HepG2 (cell line): ENCODE measurements around the gene SYTL2. TPM values are rescaled to one million over a fixed set of nuclear protein-coding genes. Genes with fewer than 3 reads are reported as not detected.

ENCODE experiments used
- AFF4 ChIP-seq: sonication (generic); formaldehyde crosslinking; IDR thresholded peaks from 2 replicates; pipeline ENCODE4 v1.4.0; 2020; ENCODE audit warnings: missing genetic modification reagents
- CEBPZ ChIP-seq: IDR thresholded peaks from 2 replicates; pipeline ENCODE4 v1.6.1; 2012; ENCODE audit warnings: low read length, improper control_type of control experiment
- DR1 ChIP-seq: sonication (generic); formaldehyde crosslinking; IDR thresholded peaks from 2 replicates; pipeline ENCODE4 v1.8.0; 2021; ENCODE audit warnings: mild to moderate bottlenecking, missing genetic modification reagents, inconsistent platforms
- ESRRA ChIP-seq: sonication (generic); formaldehyde crosslinking; IDR thresholded peaks from 2 replicates; pipeline ENCODE4 v1.5.1; 2020; ENCODE audit warnings: mild to moderate bottlenecking, low read depth, missing genetic modification reagents
- ETV5 ChIP-seq: IDR thresholded peaks from 2 replicates; pipeline ENCODE4 v1.6.1; 2018; ENCODE audit warnings: missing biosample characterization, missing genetic modification reagents, inconsistent platforms, borderline replicate concordance
- HDAC6 ChIP-seq: fragments of 200-600 bp; sonication (generic); IDR thresholded peaks from 2 replicates; pipeline ENCODE4 v1.7.0; 2017; ENCODE audit warnings: mild to moderate bottlenecking, antibody characterized with exemption, low read length, low read depth
- HIVEP1 ChIP-seq: sonication (generic); formaldehyde crosslinking; IDR thresholded peaks from 2 replicates; pipeline ENCODE4 v1.4.0; 2020; ENCODE audit warnings: mild to moderate bottlenecking, missing genetic modification reagents
- MIXL1 ChIP-seq: IDR thresholded peaks from 2 replicates; pipeline ENCODE4 v1.6.1; 2016
- NR0B2 ChIP-seq: sonication (generic); formaldehyde crosslinking; IDR thresholded peaks from 2 replicates; pipeline ENCODE4 v1.4.0; 2020; ENCODE audit warnings: mild to moderate bottlenecking, missing genetic modification reagents
- U2AF2 ChIP-seq: fragments of 200-400 bp; formaldehyde crosslinking; IDR thresholded peaks from 2 replicates; pipeline ENCODE4 v1.6.1; 2017; ENCODE audit warnings: low read depth, mild to moderate bottlenecking, low read length
- ZNF274 ChIP-seq: sonication (generic); formaldehyde crosslinking; IDR thresholded peaks from 2 replicates; pipeline ENCODE4 v1.5.1; 2020; ENCODE audit warnings: mild to moderate bottlenecking, missing genetic modification reagents
- ZNF296 ChIP-seq: sonication (generic); formaldehyde crosslinking; conservative IDR thresholded peaks from 2 replicates; pipeline ENCODE4 v1.5.0; 2020; ENCODE audit warnings: mild to moderate bottlenecking, missing genetic modification reagents
- ZNF383 ChIP-seq: sonication (generic); formaldehyde crosslinking; IDR thresholded peaks from 2 replicates; pipeline ENCODE4 v1.4.0; 2020; ENCODE audit warnings: missing genetic modification reagents, mild to moderate bottlenecking, borderline replicate concordance
- ZNF597 ChIP-seq: sonication (generic); formaldehyde crosslinking; IDR thresholded peaks from 2 replicates; pipeline ENCODE4 v1.5.0; 2020; ENCODE audit warnings: missing genetic modification reagents
- polyA plus RNA-seq, 8 experiments: library from polyadenylated mRNA; depleted of rRNA in 3 of 8; stranded (reverse) in 7 of 8; unstranded in 1 of 8; fragments of >200 nt; fragmentation: Illumina TruSeq in 4 of 8; extraction: Trizol in 4 of 8; gene quantifications; 2 replicates each; pipeline versions ENCODE4 v1.2.1 to v1.2.3, GENCODE V29; 2011 to 2016; ENCODE audit warnings: low read depth in 4 of 8, missing spikeins in 1 of 8, mixed read lengths in 1 of 8; ENCODE audit not compliant: insufficient read depth in 1 of 8
- total RNA-seq, 5 experiments: library from RNA; depleted of rRNA; stranded (reverse); fragments of >200 nt; fragmentation: Illumina TruSeq; extraction: Trizol; gene quantifications; 2 replicates each; pipeline ENCODE4 v1.2.3, GENCODE V29; 2016; ENCODE audit warnings: low read depth in 1 of 5
- TF ChIP-seq, protein P1 (sequence below), 2 experiments: sonication (generic) in 1 of 2; formaldehyde crosslinking in 1 of 2; IDR thresholded peaks; 2 replicates each; pipeline versions ENCODE4 v1.5.1 to v1.6.1; 2011 to 2020; ENCODE audit warnings: borderline replicate concordance in 1 of 2, low read depth in 1 of 2, low read length in 1 of 2, mild to moderate bottlenecking in 1 of 2, missing genetic modification reagents in 1 of 2, moderate library complexity in 1 of 2

The SYTL2 gene
- total and polyA plus RNA-seq, 2 of the 13 experiments (the other 11 are each of a cell fraction or from before 2014, with no cell fraction given) = 0.77 to 0.90 TPM

DNA sequence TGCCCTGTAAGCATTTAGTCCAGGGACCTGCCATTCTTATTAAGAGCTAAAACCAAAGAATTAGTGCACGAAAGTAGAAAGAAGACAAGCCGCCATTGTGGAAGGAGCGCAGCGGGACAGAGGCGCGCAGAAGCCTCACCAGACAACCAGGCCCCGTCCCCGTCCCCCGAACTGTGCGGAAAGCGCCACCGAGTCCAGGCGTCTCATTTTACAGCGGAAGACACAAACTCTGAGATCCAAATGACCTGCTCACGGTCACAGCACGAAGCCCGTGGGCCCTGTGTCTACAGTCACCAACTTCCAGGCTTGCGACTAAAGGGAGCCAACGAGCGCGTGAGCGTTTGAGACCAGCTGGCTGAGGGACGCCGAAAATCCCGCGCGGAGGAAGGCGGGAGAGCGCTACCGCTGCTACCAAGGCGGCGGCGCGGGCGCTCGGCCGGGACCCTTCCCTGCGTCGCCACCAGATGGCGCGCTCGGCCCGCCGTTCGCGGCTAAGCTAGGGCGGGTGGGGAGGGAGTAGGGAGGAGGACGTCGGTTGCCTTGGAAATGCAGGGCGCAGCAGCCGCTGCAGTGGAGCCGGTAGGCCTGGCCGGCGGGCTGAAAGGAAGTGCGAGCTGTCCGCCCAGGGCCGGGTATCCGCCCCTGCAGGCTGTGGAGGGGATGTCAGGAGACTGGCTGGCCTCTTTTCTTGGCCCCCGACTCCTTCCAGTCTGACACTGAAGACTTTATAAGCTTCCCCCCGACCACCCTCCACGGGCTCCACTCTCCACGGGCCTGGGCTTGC, 43.8 kb upstream of the SYTL2 start (continued):
- TF ChIP-seq, protein P1, sequence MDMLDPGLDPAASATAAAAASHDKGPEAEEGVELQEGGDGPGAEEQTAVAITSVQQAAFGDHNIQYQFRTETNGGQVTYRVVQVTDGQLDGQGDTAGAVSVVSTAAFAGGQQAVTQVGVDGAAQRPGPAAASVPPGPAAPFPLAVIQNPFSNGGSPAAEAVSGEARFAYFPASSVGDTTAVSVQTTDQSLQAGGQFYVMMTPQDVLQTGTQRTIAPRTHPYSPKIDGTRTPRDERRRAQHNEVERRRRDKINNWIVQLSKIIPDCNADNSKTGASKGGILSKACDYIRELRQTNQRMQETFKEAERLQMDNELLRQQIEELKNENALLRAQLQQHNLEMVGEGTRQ (IDR thresholded peaks at IDR 0.05; ENCODE audit: low read depth, low read length) = no peak
- TF ChIP-seq, protein P1 (CRISPR knock-in tag; IDR thresholded peaks at IDR 0.05; ENCODE audit: borderline replicate concordance) = no peak; the same call in 1 of the 2 replicates
- TF ChIP-seq CEBPZ = no peak
- peak; percentile 87 for TF ChIP-seq HIVEP1 (CRISPR knock-in tag)
- no peak for TF ChIP-seq AFF4 (CRISPR knock-in tag)
- no peak for TF ChIP-seq ZNF597 (CRISPR knock-in tag)
- TF ChIP-seq NR0B2 (CRISPR knock-in tag) = peak; percentile 89
- no peak for TF ChIP-seq HDAC6
- no peak for TF ChIP-seq ZNF383 (CRISPR knock-in tag)
- peak; percentile 32; the same call in 1 of the 2 replicates for TF ChIP-seq ZNF296 (CRISPR knock-in tag)
- TF ChIP-seq ZNF274 (CRISPR knock-in tag) = peak; percentile 96
- TF ChIP-seq ESRRA = peak; percentile 89
- TF ChIP-seq DR1 (CRISPR knock-in tag) = peak; percentile 59; the same call in 1 of the 2 replicates
- TF ChIP-seq U2AF2 = no peak
- peak; percentile 71 for TF ChIP-seq ETV5 (CRISPR knock-in tag)
- TF ChIP-seq MIXL1 (CRISPR knock-in tag) = peak; percentile 79
